GM15510 (cell line): ENCODE measurements around the gene MACF1.

Source experiments
- POLR2A ChIP-seq: IDR thresholded peaks from 3 replicates; pipeline ENCODE4 v1.6.1; 2011; ENCODE audit warnings: borderline replicate concordance; ENCODE audit not compliant: insufficient read length; ENCODE audit errors: extremely low read depth

The MACF1 gene

DNA sequence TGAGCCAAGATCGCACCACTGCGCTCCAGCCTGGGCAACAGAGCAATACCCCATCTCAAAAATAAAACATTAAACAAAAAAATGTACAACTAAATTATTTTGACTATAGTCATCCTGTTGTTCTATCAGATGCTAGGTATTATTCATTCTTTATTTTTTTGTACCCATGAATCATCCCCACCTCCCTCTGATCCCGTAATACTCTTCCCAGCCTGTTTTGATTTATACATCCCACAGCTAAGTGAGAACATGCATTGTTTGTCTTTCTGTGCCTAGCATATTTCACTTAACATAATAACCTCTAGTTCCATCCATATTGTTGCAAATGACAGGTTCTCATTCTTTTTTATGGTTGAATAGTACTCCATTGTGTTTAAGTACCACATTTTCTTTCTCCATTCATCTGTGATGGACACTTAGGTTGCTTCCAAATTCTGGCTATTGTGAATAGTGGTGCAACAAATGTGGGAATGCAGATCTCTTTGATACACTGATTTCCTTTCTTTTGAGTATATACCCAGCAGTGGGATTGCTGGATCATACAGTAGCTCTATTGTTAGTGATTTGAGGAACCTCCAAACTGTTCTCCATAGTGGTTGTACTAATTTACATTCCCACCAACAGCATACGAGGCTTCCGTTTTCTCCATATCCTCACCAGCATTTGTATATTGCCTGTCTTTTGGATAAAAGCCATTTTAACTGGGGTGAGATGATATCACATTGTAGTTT lies 84.4 kb downstream of the MACF1 start:
- TF ChIP-seq POLR2A, result no peak

DNA sequence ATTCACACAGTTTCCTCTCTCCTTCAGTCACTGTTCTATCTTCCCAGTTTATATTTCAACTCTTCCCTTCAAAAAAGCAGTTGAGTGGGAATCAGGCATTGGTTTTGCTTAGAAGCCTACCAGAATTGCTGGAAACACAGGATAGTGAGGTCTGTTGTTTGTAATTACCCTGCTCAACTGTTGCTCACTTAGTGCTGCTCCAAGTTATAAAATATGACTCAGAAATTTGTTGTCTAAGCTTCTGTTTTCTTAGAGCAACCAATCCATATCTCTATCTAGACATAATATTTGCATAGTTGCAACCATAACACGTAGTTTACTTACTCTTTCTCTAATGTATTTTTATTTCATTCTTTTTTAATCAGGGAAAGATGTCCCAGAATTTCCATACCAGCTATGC lies 87.9 kb downstream of the MACF1 start:
- TF ChIP-seq POLR2A, result no peak

GRCh38 chr1:39293375-39294070 lies 89.0 kb downstream of the MACF1 start:
- TF ChIP-seq POLR2A, result no peak

DNA sequence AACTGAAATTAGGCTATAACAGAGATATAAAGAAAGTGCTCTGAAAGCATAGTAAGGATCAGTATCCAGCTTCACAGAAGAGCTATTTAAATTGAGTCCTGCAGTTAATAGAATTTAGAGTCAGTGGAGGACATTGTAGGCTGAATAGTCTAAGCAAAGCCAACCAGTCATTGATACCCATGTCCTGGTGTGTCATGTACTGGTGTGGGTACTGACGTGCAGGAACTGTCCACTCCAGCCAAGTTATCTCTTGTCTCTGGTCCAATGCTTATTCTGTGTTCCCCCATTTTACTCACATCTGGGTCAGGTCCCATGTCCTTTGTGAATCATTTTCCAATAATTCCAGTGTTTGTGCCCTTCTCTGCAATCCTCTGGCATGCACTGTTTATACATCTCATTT lies 90.0 kb downstream of the MACF1 start:
- no peak for TF ChIP-seq POLR2A

DNA sequence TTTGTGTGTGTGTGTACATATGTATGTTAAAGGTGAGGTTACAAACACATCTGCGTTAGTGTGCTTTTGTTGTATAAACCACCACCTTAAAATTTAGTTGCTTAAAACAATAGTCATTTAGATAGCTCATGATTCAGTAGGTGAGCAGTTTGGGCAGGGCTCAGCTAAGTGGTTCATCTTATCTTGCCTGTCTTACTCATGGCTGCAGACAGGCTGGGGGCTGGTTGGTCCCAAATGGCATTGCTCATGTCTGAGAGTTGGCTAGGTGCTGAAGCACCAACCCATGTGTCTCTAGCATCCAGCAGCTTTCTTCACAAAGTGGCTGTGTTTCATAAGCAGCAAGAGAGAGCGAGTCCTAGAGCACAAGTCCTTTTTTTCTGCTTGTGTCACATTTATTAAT lies 91.4 kb downstream of the MACF1 start:
- TF ChIP-seq POLR2A, result no peak

DNA sequence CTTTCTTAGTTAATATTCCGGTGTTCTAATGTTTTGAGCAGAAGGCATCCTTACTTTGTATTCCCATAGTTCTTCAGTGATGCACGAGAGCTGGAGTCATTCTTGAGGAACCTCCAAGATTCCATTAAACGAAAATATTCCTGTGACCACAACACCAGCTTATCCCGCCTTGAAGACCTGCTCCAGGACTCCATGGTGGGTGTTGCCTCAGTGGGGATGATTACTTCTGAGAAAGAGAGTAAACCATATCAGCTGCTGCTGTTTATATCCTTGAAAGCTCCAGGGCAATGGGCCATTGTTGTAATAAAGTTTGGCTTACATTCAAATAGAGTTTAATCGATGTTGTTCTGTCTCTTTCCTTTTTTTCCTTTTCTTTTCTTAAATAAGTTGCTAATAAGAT lies 93.1 kb downstream of the MACF1 start:
- TF ChIP-seq POLR2A, result no peak

DNA sequence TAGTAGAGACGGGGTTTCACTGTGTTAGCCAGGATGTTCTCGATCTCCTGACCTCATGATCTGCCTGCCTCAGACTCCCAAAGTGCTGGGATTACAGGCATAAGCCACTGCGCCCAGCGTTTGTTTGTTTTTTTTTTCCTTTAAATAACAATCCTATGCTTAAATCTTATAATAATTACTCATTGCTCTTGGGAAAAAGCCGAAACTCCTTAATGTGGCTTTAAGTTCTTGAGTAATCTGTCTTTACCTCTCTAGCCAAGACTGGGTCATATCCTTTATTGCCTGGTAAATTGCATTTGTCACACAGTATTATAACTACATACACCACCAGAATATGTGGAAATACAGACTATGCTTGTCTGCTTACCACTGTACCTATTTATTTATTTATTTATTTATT lies 97.1 kb downstream of the MACF1 start:
- no peak for TF ChIP-seq POLR2A

DNA sequence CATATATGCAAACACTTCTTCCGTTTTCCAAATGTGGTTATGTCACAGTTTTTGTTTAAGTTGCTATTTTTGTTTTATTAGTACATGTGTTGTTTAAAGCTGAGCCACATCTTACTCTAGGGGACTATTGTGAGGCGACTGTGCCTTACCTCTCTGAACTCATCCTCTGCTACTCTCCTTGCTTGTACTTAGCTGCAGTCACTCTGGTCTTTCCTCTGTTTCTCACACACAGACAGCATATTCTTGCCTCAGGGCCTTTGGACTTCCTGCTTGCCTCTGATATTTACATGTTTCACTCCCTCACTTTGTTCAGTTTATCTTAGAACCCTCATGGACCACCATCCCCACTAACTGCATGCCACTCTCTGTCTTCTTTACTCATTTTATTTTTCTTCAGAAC lies 101.1 kb downstream of the MACF1 start:
- no peak for TF ChIP-seq POLR2A

DNA sequence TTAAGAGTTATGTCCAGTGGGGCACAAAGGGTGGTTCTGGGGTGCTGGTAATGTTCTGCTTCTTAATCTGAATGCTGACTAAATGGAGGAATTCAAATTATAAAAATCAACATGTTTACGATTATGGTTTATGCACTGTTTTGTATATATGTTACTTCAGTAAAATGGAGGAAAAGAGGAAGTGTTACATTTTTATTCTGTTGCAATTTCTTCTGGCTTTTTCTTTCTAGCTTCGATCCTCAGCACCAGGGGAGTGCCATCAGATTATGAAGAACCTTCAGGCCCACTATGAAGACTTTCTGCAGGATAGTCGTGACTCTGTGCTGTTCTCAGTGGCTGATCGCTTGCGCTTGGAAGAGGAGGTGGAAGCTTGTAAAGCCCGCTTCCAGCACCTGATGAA lies 105.5 kb downstream of the MACF1 start:
- no peak for TF ChIP-seq POLR2A

- TF ChIP-seq POLR2A, result no peak
Measured at GRCh38 chr1:39310691-39311090, 106.2 kb downstream of the MACF1 start.

DNA sequence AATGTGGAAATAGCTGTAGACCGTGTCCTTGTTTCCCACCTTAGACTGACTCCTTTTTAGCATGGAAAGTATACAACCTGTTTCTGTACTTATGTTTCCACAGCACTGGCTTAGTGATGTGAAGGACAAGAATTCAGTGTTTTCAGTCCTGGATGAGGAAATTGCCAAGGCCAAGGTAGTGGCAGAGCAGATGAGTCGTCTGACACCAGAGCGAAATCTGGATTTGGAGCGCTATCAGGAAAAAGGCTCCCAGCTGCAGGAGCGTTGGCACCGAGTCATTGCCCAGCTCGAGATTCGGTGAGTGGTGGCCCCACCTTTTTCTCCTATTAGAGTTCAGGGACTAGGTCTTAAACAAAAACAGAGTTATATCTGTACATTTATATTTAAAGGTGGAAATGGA lies 112.6 kb downstream of the MACF1 start:
- TF ChIP-seq POLR2A, result no peak

DNA sequence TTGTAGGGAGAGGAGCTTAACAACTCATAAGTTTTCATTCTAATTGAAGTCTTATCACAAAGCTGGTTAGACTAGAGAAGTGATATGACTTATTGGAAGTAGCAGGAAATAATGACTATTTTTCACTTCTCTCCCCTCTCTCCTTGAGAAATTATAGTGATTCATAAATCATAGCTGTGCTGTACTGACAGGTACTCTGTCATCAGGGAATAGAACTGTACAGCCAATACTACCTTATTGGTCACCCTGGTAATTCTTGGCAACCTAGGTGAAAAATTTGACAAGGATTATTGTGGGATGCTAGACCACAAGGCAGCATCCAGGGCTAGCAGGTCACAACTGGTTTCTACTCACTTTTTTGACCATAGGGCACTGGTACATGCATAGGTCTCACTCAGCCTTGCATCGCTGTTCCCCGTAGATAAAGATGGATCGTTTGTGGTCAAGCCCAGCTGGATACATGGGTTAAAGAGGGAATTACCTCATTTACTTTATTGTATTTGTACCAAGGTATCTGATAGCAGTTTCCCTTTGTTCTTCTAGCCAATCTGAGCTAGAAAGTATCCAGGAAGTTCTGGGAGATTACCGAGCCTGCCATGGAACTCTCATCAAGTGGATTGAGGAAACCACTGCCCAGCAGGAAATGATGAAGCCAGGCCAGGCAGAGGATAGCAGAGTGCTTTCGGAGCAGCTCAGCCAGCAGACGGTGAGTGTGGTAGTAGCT lies 113.6 kb downstream of the MACF1 start:
- TF ChIP-seq POLR2A, result no peak

DNA sequence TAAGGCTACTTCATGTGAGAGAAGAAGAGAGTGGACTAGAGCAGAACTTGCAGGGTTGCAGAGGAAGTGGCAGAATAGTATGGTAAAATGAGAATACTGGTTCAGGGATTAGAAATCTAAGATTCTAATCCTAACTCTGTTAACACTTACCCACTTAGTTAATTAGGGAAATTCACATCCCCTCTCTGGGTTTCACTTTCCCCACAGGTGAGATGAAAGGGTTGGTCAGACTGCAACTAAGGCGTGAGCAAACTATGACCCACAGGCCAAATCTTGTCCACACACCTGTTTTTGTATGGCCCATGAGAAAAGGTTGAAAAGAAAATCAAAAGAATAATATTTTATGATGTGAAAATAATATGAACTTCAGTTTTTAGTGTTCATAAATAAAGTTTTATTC lies 117.5 kb downstream of the MACF1 start:
- no peak for TF ChIP-seq POLR2A

GRCh38 chr1:39322431-39322830 lies 117.9 kb downstream of the MACF1 start:
- no peak for TF ChIP-seq POLR2A

- TF ChIP-seq POLR2A, result no peak
Measured at GRCh38 chr1:39324888-39325287, 120.4 kb downstream of the MACF1 start.

GRCh38 chr1:39326836-39327235 lies 122.3 kb downstream of the MACF1 start:
- TF ChIP-seq POLR2A, result no peak
